Dendritic cell treated with granulocyte-macrophage colony-stimulating factor and Interleukin-4, amounts not matched to agents 40 ng/mL and 50 ng/mL, for 4 days (primary cell): Measurements from ENCODE around the gene EFNA5.

Experiments used
- H3K27ac Mint-ChIP-seq: one replicate; pipeline ENCODE4 v1.8.0; 2022; ENCODE audit warnings: mild to moderate bottlenecking, mixed read lengths
- H3K27me3 Mint-ChIP-seq: one replicate; pipeline ENCODE4 v1.8.0; 2022; ENCODE audit warnings: mild to moderate bottlenecking, mixed read lengths
- H3K36me3 Mint-ChIP-seq: one replicate; pipeline ENCODE4 v1.8.0; 2022; ENCODE audit warnings: low read depth, mixed read lengths
- H3K4me1 Mint-ChIP-seq: one replicate; pipeline ENCODE4 v1.8.0; 2022; ENCODE audit warnings: low read depth, mixed read lengths
- H3K4me3 Mint-ChIP-seq: one replicate; pipeline ENCODE4 v1.8.0; 2022; ENCODE audit warnings: mild to moderate bottlenecking, moderate library complexity, mixed read lengths
- H3K9me3 Mint-ChIP-seq: one replicate; pipeline ENCODE4 v1.8.0; 2022; ENCODE audit warnings: mixed read lengths
- intact Hi-C: fragments of 100-400 bp; cut with micrococcal nuclease; formaldehyde crosslinking; loops from one replicate; pipeline ENCODE4 v1.15.0; 2022

EFNA5 gene

GRCh38 chr5:107670932-107671741 is at the start of gene EFNA5:
Gene EFNA5, minus strand, starts transcription at chr5:107670937.
- H3K36me3 Mint-ChIP-seq: no peaks in the 10 kb centered on the region
- intact Hi-C loops: loop anchor here (10.0 kb wide), 1 partner anchor 674 kb away; no protein-coding TSS in a partner anchor
- peak within 1 kb of the TSS; percentile 70 for H3K4me3 Mint-ChIP-seq
- H3K27ac Mint-ChIP-seq: no peak within 1 kb of the TSS
- H3K27me3 Mint-ChIP-seq: peaks cover 78% of the 10 kb centered on the region
- peaks cover 48% of the 10 kb centered on the region for H3K4me1 Mint-ChIP-seq
- H3K9me3 Mint-ChIP-seq: no peaks in the 10 kb centered on the region

GRCh38 chr5:107719034-107719606 is 48.4 kb upstream of the EFNA5 start:
- Mint-ChIP-seq H3K4me1 (no peaks in the 10 kb centered on the region), H3K36me3 (no peaks in the 10 kb centered on the region), H3K27ac (no peak overlapping the region), H3K27me3 (no peaks in the 10 kb centered on the region), H3K4me3 (no peak overlapping the region), H3K9me3 (peaks cover 65% of the 10 kb centered on the region)
- intact Hi-C loops: no loop called here

GRCh38 chr5:107717816-107718215 is 47.1 kb upstream of the EFNA5 start:
- Mint-ChIP-seq H3K27me3 (no peaks in the 10 kb centered on the region), H3K36me3 (no peaks in the 10 kb centered on the region), H3K27ac (no peak overlapping the region), H3K9me3 (peaks cover 53% of the 10 kb centered on the region), H3K4me1 (no peaks in the 10 kb centered on the region), H3K4me3 (no peak overlapping the region)
- intact Hi-C loops: no loop called here

GRCh38 chr5:107713228-107713627 is 42.5 kb upstream of the EFNA5 start:
- no peaks in the 10 kb centered on the region for H3K27me3 Mint-ChIP-seq
- no peak overlapping the region for H3K4me3 Mint-ChIP-seq
- intact Hi-C loops: no loop called here
- H3K27ac Mint-ChIP-seq: no peak overlapping the region
- H3K36me3 Mint-ChIP-seq: no peaks in the 10 kb centered on the region
- no peaks in the 10 kb centered on the region for H3K4me1 Mint-ChIP-seq
- peaks cover 16% of the 10 kb centered on the region for H3K9me3 Mint-ChIP-seq

GRCh38 chr5:107712359-107712870 is 41.7 kb upstream of the EFNA5 start:
- H3K9me3 Mint-ChIP-seq: peaks cover 8% of the 10 kb centered on the region
- H3K27ac Mint-ChIP-seq: no peak overlapping the region
- H3K27me3 Mint-ChIP-seq: no peaks in the 10 kb centered on the region

GRCh38 chr5:107705402-107706014 is 34.8 kb upstream of the EFNA5 start:
- no peak overlapping the region for H3K4me3 Mint-ChIP-seq
- H3K9me3 Mint-ChIP-seq: no peaks in the 10 kb centered on the region
- no peaks in the 10 kb centered on the region for H3K27me3 Mint-ChIP-seq
- H3K36me3 Mint-ChIP-seq: no peaks in the 10 kb centered on the region
- no peak overlapping the region for H3K27ac Mint-ChIP-seq
- H3K4me1 Mint-ChIP-seq: no peaks in the 10 kb centered on the region
- intact Hi-C loops: no loop called here

More at GRCh38 chr5:107712359-107712870, 41.7 kb upstream of the EFNA5 start:
- no peaks in the 10 kb centered on the region for H3K4me1 Mint-ChIP-seq
- intact Hi-C loops: no loop called here
- H3K4me3 Mint-ChIP-seq: no peak overlapping the region
- H3K36me3 Mint-ChIP-seq: no peaks in the 10 kb centered on the region

GRCh38 chr5:107704681-107705401 is 34.1 kb upstream of the EFNA5 start:
- Mint-ChIP-seq H3K27me3 (no peaks in the 10 kb centered on the region), H3K4me1 (no peaks in the 10 kb centered on the region), H3K27ac (no peak overlapping the region), H3K4me3 (no peak overlapping the region), H3K9me3 (no peaks in the 10 kb centered on the region), H3K36me3 (no peaks in the 10 kb centered on the region)
- intact Hi-C loops: no loop called here

GRCh38 chr5:107700481-107700880 is 29.7 kb upstream of the EFNA5 start:
- no peaks in the 10 kb centered on the region for H3K9me3 Mint-ChIP-seq
- no peaks in the 10 kb centered on the region for H3K4me1 Mint-ChIP-seq

GRCh38 chr5:107699425-107699824 is 28.7 kb upstream of the EFNA5 start:
- Mint-ChIP-seq H3K27me3 (no peaks in the 10 kb centered on the region), H3K36me3 (no peaks in the 10 kb centered on the region), H3K4me1 (no peaks in the 10 kb centered on the region), H3K9me3 (no peaks in the 10 kb centered on the region), H3K27ac (no peak overlapping the region), H3K4me3 (no peak overlapping the region)
- intact Hi-C loops: no loop called here

More at GRCh38 chr5:107700481-107700880, 29.7 kb upstream of the EFNA5 start:
- H3K36me3 Mint-ChIP-seq: no peaks in the 10 kb centered on the region
- H3K27me3 Mint-ChIP-seq: no peaks in the 10 kb centered on the region
- H3K27ac Mint-ChIP-seq: no peak overlapping the region
- no peak overlapping the region for H3K4me3 Mint-ChIP-seq
- intact Hi-C loops: no loop called here

- H3K4me1 Mint-ChIP-seq: no peaks in the 10 kb centered on the region
- no peaks in the 10 kb centered on the region for H3K27me3 Mint-ChIP-seq
- H3K4me3 Mint-ChIP-seq: no peak overlapping the region
- no peaks in the 10 kb centered on the region for H3K9me3 Mint-ChIP-seq
- no peaks in the 10 kb centered on the region for H3K36me3 Mint-ChIP-seq
- no peak overlapping the region for H3K27ac Mint-ChIP-seq
- intact Hi-C loops: no loop called here
These were observed 27.5 kb upstream of the EFNA5 start for GRCh38 chr5:107698286-107698685.

GRCh38 chr5:107696498-107696897 is 25.8 kb upstream of the EFNA5 start:
- H3K36me3 Mint-ChIP-seq: no peaks in the 10 kb centered on the region
- no peaks in the 10 kb centered on the region for H3K4me1 Mint-ChIP-seq
- H3K27ac Mint-ChIP-seq: no peak overlapping the region
- intact Hi-C loops: no loop called here
- H3K9me3 Mint-ChIP-seq: no peaks in the 10 kb centered on the region
- no peak overlapping the region for H3K4me3 Mint-ChIP-seq
- H3K27me3 Mint-ChIP-seq: no peaks in the 10 kb centered on the region

GRCh38 chr5:107696080-107696479 is 25.3 kb upstream of the EFNA5 start:
- intact Hi-C loops: no loop called here
- H3K4me3 Mint-ChIP-seq: no peak overlapping the region
- no peaks in the 10 kb centered on the region for H3K4me1 Mint-ChIP-seq
- no peaks in the 10 kb centered on the region for H3K9me3 Mint-ChIP-seq
- no peaks in the 10 kb centered on the region for H3K36me3 Mint-ChIP-seq
- no peaks in the 10 kb centered on the region for H3K27me3 Mint-ChIP-seq
- no peak overlapping the region for H3K27ac Mint-ChIP-seq

GRCh38 chr5:107687937-107688336 is 17.2 kb upstream of the EFNA5 start:
- no peak overlapping the region for H3K4me3 Mint-ChIP-seq

GRCh38 chr5:107687404-107687803 is 16.7 kb upstream of the EFNA5 start:
- Mint-ChIP-seq H3K27me3 (no peaks in the 10 kb centered on the region), H3K4me3 (no peak overlapping the region), H3K4me1 (no peaks in the 10 kb centered on the region), H3K36me3 (no peaks in the 10 kb centered on the region), H3K27ac (no peak overlapping the region), H3K9me3 (peaks cover 12% of the 10 kb centered on the region)
- intact Hi-C loops: no loop called here

More at GRCh38 chr5:107687937-107688336, 17.2 kb upstream of the EFNA5 start:
- H3K4me1 Mint-ChIP-seq: no peaks in the 10 kb centered on the region
- no peaks in the 10 kb centered on the region for H3K27me3 Mint-ChIP-seq
- peaks cover 12% of the 10 kb centered on the region for H3K9me3 Mint-ChIP-seq
- no peak overlapping the region for H3K27ac Mint-ChIP-seq
- no peaks in the 10 kb centered on the region for H3K36me3 Mint-ChIP-seq
- intact Hi-C loops: no loop called here
